ENCODE measurements around the gene PHLDA2.

Gene PHLDA2

DNA sequence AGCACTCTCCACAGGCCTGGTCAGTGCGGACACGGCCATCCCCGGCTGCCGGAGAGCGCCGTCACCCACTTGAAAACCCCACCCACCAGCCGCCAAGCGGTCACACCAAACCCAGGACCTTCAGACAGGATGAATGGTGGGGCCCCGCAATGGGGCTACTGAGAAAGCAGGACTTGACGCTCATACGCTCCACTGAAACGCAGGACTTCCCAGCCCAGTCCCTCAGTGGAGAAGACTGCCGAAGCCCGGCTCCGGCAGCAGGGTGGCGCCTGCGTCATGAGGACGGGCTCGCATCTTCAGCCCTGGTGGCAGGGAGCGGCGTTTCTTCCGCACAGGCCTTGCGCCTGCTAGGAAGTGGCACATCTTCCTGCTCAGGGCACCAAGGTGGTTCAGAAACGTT lies 15.3 kb upstream of the PHLDA2 start:
- TF ChIP-seq, protein P1, sequence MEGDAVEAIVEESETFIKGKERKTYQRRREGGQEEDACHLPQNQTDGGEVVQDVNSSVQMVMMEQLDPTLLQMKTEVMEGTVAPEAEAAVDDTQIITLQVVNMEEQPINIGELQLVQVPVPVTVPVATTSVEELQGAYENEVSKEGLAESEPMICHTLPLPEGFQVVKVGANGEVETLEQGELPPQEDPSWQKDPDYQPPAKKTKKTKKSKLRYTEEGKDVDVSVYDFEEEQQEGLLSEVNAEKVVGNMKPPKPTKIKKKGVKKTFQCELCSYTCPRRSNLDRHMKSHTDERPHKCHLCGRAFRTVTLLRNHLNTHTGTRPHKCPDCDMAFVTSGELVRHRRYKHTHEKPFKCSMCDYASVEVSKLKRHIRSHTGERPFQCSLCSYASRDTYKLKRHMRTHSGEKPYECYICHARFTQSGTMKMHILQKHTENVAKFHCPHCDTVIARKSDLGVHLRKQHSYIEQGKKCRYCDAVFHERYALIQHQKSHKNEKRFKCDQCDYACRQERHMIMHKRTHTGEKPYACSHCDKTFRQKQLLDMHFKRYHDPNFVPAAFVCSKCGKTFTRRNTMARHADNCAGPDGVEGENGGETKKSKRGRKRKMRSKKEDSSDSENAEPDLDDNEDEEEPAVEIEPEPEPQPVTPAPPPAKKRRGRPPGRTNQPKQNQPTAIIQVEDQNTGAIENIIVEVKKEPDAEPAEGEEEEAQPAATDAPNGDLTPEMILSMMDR (IDR thresholded peaks at IDR 0.05): no peak

DNA sequence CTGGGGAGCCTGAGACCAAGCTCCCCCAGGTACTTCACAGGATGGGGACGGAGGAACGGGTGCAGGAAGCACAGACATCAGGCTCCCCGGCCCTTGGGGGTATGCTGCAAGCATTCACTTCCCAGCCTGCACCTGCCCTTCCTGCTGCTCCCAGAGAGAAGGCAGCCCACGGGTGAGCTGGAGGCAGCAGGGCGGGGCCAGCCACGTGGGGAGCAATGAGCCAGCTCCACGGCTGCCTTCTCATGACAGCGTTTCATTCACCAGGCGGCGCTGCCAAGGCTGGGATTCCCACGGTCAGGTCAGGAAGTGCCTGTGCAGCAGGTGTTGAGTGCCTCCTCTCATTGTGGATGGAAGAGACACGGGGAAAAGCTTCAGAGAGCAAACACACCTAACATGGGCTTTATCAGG lies 14.5 kb upstream of the PHLDA2 start:
- TF ChIP-seq, protein P1 (IDR thresholded peaks at IDR 0.05): no peak

DNA sequence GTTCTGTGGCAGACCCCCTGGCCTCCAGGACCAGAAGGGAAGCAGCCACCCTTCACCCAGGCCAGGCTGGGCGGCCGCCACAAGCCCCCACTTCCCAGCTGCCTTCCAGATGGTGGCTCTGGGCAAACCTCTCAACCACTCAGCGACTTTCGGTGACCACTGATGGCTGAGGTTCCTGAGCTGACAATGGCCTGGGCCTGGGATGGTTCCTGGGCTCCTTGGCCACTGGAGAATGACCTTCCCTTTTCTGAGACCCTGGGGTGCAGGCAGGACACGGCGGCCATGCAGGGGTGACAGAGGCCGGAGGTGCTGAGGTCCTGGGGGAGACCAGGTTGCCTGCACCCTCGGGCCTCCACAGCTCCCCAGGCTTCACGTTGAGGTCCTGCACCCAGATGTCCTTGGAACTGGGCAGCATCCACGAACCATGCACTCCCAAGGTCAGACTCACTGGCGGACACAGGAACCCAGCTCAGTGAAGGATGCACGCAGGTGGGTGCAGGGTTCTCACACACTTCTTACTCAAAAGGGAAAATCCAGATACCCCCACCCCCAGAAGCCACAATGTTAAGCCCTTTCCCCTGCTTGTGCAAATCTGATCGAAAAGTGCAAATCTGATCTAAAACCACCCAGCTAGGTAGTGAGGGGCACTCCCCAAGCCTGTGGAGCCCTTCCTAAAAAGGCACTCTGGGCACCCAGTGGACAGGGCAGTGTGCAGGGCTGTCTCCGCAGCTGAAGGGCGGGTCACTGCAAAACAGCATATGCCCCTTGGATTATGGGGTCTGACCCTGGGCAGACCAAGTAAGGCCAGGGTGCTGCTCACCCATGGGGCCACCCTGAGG lies 13.9 kb upstream of the PHLDA2 start:
- TF ChIP-seq, protein P1 (IDR thresholded peaks at IDR 0.05): no peak

DNA sequence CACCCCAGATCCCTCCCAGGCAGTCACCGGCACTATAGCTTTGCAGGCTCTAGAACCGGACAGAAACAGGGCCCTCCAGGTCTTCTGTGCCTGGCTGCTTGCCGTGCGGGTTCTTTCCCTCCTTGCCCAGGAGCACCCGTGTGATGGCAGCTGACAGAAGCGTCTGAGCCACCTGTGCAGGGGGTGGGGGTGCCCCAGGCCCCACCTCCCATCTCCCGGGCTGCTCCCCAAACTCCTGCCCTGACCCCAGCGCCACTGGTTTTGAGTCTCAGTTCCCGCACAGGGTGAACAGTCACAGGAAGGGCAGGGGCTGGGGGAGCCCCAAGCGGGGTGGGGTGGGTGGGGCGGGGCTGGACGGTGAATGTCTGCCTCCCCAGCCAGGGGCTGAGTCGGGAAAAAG lies 13.2 kb upstream of the PHLDA2 start:
- TF ChIP-seq, protein P1 (IDR thresholded peaks at IDR 0.05): no peak

DNA sequence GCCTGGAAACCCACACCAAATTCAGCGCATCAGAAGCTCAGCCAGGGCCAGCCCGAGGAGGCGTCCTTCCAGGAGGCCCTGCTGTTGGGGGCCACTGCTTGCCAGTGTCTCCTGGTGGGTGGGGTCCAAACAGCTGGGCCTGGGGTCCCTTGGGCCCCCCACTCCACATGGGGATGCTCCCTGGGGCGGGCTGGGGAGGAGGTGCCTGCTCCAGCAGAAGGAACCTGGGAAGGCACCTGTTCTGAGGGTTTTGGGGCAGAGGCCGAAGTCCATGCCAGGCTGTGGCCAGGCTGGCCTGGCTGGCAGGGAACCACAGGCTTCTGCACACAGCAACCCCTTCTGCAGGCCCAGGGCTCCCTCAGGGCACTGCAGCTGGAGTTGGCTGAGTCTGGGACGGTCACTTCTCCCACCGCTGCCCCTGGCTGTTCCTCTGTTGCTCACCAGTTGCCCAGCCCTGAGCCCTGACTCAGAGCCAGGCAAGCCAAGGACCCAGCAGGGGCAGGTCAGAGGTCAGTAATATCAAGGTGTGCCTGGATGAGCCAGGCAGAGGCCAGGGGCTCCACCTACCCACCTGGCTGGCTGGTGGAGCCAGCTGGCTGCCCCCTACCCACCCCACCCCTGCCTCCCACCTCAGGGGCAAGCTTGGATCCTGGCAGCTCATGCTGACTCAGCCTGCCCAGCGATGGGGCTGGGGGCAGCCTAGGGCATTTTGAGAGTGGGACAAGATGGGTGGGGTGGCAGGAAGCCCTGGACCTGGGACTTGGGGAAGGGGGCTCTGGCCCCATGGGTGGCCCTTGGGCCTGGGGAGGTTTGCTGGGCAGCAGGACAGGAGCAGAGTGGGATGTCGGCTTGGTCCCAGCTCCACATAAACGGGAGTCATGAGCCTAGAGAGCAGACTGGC lies 12.0 kb upstream of the PHLDA2 start:
- TF ChIP-seq, protein P1 (IDR thresholded peaks at IDR 0.05): no peak

DNA sequence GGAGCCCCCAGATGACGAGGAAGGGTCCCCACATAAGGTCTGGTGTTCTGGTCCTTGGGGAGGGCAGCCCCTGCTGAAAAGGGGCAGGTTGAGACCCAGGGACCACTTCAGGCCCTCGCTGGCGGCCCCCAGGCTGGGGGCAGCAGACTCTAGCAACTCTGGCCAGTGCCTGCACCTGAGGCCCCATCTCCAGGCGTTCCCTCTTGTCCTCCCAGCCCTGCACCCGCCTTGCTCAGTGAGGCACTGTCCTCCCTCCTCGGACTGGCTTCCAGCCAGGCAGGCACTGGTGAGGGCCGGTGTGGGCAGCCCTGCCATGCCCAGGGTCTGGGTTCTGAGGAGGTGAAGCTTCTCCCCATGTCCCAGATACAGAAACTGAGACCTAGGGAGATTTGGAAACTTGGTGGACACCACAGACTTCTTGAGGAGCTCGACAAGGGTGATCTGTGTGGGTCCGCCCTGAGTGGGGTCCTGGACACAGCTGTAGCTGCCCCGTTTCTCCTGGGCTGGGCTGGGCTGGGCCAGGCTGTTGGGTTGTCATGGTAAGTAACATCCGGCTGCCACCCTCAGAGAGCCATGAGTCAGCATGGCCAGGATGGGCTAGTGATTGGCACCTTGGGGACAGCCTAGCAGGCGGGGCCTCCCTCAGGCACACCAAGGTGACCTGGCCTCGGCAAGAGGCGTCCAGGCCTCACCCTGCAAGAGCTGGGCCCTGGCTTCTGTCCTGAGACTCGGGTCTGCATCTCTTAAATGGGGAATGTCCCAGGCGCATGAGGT lies 11.1 kb upstream of the PHLDA2 start:
- TF ChIP-seq, protein P1 (IDR thresholded peaks at IDR 0.05): no peak

DNA sequence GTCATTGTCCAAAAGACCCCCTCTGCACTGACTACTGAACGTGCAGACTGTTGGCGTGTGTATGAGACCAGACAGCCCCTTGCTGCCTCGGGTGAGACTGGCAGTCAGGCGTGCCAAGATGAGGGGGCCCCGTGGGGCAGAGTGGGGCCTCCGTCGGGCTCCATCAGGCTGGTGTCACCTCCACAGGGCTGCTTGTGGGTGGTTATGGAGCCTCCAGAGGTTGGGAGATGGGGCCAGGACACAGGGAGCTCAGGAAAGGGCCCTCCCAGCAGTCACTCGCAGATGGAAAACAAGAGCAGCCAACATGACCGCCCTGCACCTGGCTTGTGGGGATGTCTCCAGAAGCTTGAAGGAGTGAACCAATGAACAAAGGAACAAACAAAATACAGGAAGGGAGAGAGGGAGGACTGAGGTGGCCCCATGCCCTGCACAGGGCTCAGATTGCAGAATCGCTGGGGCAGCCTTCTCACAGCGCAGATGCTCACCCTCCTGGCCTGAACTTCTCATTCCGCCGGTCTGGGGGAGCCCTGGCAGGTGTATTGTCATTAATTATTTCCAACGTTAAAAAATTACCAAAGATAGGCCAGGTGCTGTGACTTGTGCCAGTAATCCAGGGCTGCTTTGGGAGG lies 5.5 kb upstream of the PHLDA2 start:
- TF ChIP-seq, protein P1 (IDR thresholded peaks at IDR 0.05): no peak
